ENCODE results near the gene LYRM1.
"Not testable (repeated sequence)": the region's sequence is repeated elsewhere in the genome, so short reads cannot be mapped to it uniquely, and the experiment has no call there.

The LYRM1 gene, protein sequence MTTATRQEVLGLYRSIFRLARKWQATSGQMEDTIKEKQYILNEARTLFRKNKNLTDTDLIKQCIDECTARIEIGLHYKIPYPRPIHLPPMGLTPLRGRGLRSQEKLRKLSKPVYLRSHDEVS

GRCh38 chr16:20900299-20901067, at the start of gene LYRM1, which contains the start of gene DCUN1D3:
LYRM1 (plus strand) TSS chr16:20900771; CDS start chr16:20915556, 14,785 bp downstream.
DCUN1D3 (minus strand) TSS chr16:20900358; CDS start chr16:20862538, 37,820 bp downstream.
- peak; percentile 90 for DNase-seq (ENCODE audit: low spot score)

DNA sequence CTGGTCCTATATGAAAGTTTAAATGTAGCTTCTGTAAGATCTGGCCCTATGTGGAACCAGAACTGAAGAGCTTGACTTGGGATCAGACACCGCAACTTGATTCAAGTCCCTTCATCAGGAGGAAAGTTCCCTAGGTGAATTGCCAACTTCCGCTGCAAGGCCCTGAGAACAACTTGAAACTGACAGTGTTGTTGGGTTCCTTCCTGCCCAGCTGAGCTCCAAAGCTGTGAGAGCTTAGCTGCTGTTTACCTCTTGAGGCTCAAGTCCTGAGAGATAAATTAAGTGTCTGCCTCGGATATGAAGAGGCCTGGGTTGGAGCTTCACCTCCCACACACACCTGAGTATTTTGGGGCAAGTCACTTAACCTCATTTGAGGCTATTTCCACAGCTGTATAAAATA, 49.6 kb upstream of the LYRM1 start:
- no peak for DNase-seq (ENCODE audit: low spot score)

- no peak for DNase-seq (ENCODE audit: low spot score)
Observed at GRCh38 chr16:20851601-20852000, 49.0 kb upstream of the LYRM1 start.

DNA sequence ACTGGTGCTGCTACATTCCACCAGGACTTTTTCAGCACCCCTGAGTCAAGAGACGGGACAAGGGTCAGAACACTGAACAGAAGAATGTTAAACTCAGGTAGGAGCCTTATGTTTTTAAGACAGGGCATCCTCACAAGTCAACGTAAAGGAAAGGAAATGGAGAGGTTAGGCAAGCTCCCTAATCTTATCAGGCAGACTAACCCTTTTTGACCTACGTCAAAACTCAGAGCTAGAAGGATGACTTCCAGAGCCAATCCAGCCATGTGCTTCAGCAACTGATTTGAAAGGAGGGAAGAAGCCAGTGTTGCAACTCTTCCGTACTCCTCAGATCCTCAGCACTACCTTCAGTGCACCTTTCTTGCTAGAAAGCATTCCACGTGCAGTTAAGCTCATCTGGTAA, 47.4 kb upstream of the LYRM1 start:
- no peak for DNase-seq (ENCODE audit: low spot score)

DNA sequence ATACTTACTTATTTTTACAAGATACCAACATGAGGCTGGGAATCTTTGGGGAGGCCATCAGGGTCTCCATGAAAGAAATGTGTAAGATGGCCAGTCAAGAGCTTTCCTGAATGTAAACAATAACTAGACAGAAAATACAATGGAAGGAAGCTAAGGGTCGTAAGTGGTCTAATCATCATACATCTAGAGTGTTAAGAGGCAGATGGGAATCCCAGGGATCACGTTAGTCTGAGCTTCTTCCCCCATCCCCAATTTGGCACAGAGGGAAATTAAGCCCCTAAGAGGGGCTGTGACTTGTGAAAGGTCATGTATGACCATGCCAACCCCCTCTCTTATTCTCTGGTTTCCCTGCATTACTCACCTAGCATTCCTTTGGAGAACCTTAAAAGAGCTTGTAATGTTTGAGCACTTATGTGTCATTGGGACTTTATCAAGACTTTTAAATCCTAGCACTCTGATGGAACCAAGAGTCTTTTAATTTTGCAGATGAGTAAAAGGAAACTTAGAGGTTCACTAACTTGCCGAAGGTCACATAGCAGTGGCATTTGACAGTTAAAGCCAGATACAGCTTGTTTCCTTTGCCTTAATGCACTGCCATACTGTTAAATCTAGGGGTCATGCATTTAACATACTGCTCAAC, 46.5 kb upstream of the LYRM1 start:
- DNase-seq (ENCODE audit: low spot score) = no peak

DNA sequence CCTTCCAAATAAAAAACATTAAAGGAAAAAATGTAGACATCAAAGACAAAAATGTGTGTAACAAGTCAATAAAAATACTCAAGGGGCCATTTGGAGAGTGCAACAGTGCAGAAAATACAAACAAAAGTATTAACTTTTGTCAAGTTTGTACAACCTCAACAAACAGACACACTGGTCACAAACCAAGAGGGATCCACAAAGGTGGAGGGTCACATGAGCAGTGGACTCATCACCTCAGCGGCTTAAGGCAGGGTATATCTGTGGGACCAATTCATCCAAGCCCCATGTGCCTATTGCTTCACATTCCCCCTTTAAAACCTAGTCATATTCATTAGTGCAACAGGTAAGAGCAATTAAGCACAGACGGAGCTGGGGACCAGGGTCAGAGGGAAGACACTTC, 45.6 kb upstream of the LYRM1 start:
- DNase-seq (ENCODE audit: low spot score) = no peak

GRCh38 chr16:20857281-20857680, 43.3 kb upstream of the LYRM1 start:
- DNase-seq (ENCODE audit: low spot score) = no peak

DNA sequence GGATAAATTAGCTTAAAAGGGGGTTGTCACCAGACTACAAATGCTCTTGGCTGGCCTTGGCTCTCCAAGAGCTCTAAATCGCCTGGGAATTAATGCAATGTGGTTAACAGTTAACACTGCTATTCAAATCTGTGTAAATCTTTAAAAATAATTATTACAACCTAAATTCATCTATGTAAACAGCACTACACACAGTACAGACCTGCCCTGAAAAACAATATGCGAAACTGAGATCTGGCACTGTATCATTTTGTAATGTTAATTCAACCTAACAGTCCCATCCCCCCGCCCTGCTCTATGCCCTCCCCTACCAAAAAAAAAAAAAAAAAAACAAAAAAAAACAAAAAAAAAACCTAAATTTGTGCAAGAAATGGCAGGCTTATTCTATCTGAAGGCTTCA, 41.3 kb upstream of the LYRM1 start:
- DNase-seq (ENCODE audit: low spot score) = no peak

GRCh38 chr16:20859699-20860098, 40.9 kb upstream of the LYRM1 start:
- no peak for DNase-seq (ENCODE audit: low spot score)

DNA sequence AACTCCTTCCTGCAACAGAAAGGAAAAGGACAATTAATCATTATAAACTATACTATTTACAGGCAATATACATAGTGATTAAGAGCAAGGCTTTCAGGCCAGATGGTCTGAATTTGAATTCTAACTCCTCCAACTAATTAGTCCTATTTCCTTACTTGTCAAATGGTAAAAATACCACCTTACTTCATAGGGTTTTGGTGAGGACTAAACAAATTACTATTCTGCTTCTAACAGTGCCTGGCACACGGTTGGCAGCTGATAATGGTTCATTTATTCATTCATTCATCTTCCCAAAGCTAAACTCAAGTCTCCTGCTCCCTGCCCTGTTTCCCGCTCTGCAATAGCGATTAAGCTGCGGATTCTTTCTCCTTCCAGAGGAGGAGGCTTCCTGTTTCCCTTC, 40.2 kb upstream of the LYRM1 start:
- DNase-seq (ENCODE audit: low spot score) = no peak

GRCh38 chr16:20860995-20861394, 39.6 kb upstream of the LYRM1 start:
- DNase-seq (ENCODE audit: low spot score) = not testable (repeated sequence)

GRCh38 chr16:20862162-20862960, 38.2 kb upstream of the LYRM1 start:
- no peak for DNase-seq (ENCODE audit: low spot score)

DNA sequence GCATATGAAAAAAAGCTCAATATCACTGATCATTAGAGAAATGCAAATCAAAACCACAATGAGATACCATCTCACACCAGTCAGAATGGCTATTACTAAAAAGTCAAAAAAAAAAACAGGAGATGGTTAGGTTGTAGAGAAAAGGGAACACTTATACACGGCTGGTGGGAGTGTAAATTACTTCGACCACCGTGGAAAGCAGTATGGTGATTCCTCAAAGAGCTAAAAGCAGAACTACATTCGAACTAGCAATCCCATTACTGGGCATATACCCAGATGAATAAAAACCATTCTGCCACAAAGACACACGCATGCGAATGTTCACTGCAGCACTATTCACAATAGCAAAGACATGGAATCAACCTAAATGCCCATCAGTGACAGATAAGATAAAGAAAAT, 36.2 kb upstream of the LYRM1 start:
- not testable (repeated sequence) for DNase-seq (ENCODE audit: low spot score)

DNA sequence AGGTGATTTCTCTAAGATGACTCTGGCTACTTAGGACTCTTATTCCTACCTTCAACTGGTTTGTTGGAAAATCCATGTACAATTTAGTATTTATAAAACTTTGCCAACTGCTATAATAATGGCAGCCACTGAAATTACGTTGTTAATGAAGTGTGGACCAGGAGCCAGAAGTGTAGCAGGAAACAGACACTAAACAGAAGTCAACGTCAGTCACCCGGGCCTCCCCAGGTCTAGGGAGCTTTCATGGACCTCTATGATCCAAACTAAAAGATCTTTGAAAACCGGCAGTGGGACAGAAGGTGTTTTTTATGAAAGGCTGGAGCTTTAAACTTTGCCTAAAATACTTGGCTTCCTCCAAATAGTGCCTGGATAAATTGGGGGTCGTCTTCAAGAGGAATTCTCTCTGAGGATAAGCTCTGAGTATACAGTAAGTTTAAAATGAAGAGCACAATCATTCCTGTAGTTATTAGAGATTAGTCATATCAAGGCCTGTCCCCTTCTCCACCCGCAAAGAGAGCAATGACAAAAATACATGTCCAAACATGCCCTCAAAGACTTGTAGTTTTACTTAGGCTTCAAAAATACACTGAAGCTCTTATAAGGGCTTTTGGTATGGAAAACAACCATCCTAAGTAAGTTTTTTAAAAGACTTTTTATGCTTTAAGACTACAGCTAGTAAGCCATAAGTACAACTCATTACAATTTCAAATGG, 35.0 kb upstream of the LYRM1 start:
- no peak for DNase-seq (ENCODE audit: low spot score)

DNA sequence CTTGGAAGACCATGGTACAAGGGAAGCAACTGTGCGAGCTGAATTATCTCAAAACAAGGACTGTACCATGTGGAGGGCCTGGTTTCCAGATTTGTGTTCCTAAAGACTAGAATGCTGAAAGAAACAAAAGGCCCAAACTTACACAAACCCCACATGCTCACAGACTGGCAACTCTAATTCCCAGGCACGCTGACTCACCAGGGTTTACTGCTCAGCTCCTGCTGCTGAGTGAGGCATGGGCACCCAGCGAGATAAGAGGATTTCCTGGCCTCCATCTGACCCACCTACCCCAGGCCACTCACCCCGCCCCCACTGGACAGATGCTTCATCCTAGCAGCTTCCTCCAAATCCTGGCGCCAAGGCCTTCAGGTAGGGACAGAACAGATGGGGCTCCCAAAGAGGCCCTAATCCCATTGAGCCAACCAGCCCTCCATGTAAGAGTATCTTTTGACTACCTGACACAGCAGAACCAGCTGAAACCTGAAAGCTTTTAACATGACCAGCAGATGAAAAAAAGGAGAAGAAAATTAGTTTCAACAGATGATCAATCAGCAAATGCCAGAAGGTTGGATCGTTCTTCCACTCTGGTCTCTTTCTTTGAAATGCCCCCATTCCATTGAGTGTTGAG, 34.3 kb upstream of the LYRM1 start:
- no peak for DNase-seq (ENCODE audit: low spot score)

DNA sequence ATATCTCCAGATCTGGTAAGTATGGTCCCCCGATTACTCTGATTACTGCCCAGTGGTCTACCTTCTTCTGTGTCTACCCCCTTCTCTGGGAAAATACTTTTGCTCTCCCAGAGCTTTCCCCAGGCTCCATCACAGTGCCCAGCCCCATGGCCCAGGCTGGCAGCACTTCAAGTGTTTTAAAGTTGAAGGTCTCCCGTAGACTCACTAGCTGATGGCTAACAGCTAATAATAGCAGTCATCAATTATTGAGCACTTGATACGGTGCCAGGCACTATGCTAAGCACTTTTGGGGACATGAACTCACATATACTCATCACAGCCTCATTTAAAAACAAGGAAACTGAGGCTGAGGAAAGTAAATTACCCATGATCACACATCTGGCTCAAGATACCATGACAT, 33.8 kb upstream of the LYRM1 start:
- no peak for DNase-seq (ENCODE audit: low spot score)

DNA sequence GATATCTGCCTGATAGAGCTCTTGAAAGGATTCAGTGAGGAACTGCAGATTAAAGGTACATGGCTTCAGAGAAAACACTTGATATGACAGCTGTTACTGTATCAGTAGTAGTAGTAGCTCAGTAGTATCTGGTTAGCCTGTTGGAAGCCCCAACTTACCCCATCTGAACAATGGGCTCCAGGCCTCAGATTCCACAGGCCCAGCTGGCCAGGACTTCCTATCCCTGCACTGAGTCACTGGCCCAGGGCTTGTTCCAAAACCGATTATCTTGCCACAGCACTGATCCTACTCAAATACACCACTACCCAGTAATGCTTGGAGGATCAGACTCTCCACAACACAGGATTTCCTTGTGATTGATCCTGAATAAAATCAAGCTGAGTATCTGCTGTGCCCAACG, 33.0 kb upstream of the LYRM1 start:
- DNase-seq (ENCODE audit: low spot score) = no peak

GRCh38 chr16:20868890-20869289, 31.7 kb upstream of the LYRM1 start:
- no peak for DNase-seq (ENCODE audit: low spot score)

DNA sequence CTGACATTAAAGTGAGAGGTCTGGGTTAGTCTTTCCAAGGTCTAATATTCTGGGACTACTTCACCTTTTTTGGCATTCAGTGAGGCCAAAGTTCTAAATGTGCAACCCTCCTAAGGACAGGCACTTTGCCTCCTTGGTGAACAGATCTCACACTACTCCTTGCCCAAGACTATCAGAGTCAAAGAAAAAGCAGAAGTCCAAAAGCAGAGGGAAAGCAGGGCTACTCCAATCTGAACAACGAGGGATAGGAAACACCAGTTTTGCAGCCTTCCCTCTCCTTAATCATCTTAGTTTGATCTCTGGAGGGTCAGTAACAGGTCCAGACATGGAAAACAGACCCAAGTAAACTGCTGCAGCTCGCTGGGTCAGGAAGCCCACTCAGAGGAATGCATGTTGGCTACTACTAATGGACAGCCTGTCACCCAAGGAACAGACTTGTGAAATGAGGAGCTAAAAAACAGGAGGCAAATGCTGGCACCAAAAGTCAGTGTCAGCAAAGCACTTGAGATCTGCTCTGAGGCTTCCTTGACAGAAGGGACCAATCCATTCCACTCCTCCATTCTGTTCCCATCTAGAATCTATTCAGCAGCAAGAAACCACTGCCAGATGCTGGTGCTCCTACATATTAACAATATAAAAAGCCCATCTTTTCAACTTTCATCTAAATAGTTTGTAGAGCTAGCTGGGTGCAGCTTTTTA, 30.3 kb upstream of the LYRM1 start:
- no peak for DNase-seq (ENCODE audit: low spot score)

GRCh38 chr16:20871258-20871657, 29.3 kb upstream of the LYRM1 start:
- no peak for DNase-seq (ENCODE audit: low spot score)

All from CD4-positive, alpha-beta T cell treated with Interleukin-2 at 100 ng/mL for 4 hours (primary cell).